H1 (cell line): ENCODE measurements around the gene RPS29. TPM values are rescaled to one million over a fixed set of nuclear protein-coding genes. Genes with fewer than 3 reads are reported as not detected.
A peak's percentile ranks its signal among the peaks of the same experiment; 100 is the strongest.

Source experiments
- CTCF ChIP-seq, 3 experiments: IDR thresholded peaks; 1 replicate in 2 of 3; 2 replicates in 1 of 3; pipeline versions ENCODE4 v1.5.1 to v1.6.1; 2011; ENCODE audit warnings: low read length in 3 of 3, mild to moderate bottlenecking in 3 of 3, inconsistent platforms in 2 of 3, low read depth in 1 of 3, moderate library complexity in 1 of 3; ENCODE audit not compliant: insufficient read depth in 1 of 3; ENCODE audit errors: control extremely low read depth in 1 of 3
- KDM4A ChIP-seq: IDR thresholded peaks from one replicate; pipeline ENCODE4 v1.7.1; 2012; ENCODE audit warnings: low read depth, mild to moderate bottlenecking, moderate library complexity, low read length, inconsistent platforms; ENCODE audit not compliant: severe bottlenecking
- polyA plus RNA-seq, 7 experiments: library from polyadenylated mRNA; depleted of rRNA in 3 of 7; stranded (reverse) in 5 of 7; unstranded in 2 of 7; fragments of >200 nt in 5 of 7; fragments of 200-250 nt in 2 of 7; gene quantifications; 1 replicate in 5 of 7; 2 replicates in 1 of 7; 4 replicates in 1 of 7; pipeline versions ENCODE4 v1.2.1 to v1.2.3, GENCODE V29; 2011 to 2013; ENCODE audit warnings: missing spikeins in 2 of 7, mixed read lengths in 2 of 7
- total RNA-seq: library from RNA; stranded (reverse); fragmentation: NEBNext Ultra II Directional; extraction: Animal tissue kit (Norgen Biotek cat#: 25700); gene quantifications from 2 replicates; pipeline ENCODE4 v1.2.1, GENCODE V29; 2021

Gene RPS29
- total and polyA plus RNA-seq, 2 of the 8 experiments (the other 6 are each of a cell fraction or from before 2014, with no cell fraction given): 2,193 to 23,165 TPM

- TF ChIP-seq CTCF (IDR thresholded peaks at IDR 0.05; ENCODE audit: control extremely low read depth in 1 of 3, insufficient read depth in 1 of 3, low read depth in 1 of 3, low read length in 3 of 3) (peak in 2 of 3 experiments; percentile 23 to 55; a peak in 2 of 4 replicates), KDM4A (no peak)
These were observed 35.6 kb downstream of the RPS29 start (continued) for GRCh38 chr14:49550286-49551184.
